Fibroblast of lung (primary cell): Measurements from ENCODE around the gene AMBN.

Experiments
- CTCF ChIP-seq, 2 donors: IDR thresholded peaks in 1 of 2; conservative IDR thresholded peaks in 1 of 2; 1 replicate in 1 of 2; 2 replicates in 1 of 2; pipeline ENCODE4 v1.5.1; 2011 to 2012; ENCODE audit warnings: low read length in 2 of 2, control low read depth in 1 of 2, inconsistent platforms in 1 of 2, low read depth in 1 of 2, mild to moderate bottlenecking in 1 of 2
- EZH2 ChIP-seq: IDR thresholded peaks from 2 replicates; pipeline ENCODE4 v1.5.1; 2012; ENCODE audit warnings: low read length, control low read depth, mild to moderate bottlenecking; ENCODE audit errors: missing control alignments

- TF ChIP-seq CTCF (conservative IDR thresholded peaks at IDR 0.05 in 1 of 2, IDR thresholded peaks at IDR 0.05 in 1 of 2; ENCODE audit: low read depth in 1 of 2, low read length in 2 of 2), result peak; percentile 77 to 84
- TF ChIP-seq EZH2, result no peak
Measured at GRCh38 chr4:70601422-70602039, 9.5 kb downstream of the AMBN start.
